PC-9 (cell line): ENCODE data around the gene MAX. TPM values are rescaled to one million over a fixed set of nuclear protein-coding genes. Genes with fewer than 3 reads are reported as not detected.

ENCODE experiments used
- BruUV-seq: library from RNA; stranded (reverse); fragments of 400-500 nt; replicated peaks from 2 replicates; lab custom pipeline; 2021; lab: Mats Ljungman, UMichigan
- CTCF ChIA-PET: fragments of 300-600 bp; sonication (Branson Sonifier 250); formaldehyde crosslinking; loops from one replicate; lab custom pipeline; 2022; ENCODE audit warnings: antibody characterized with exemption; lab: Charles Lee
- POLR2A ChIA-PET: fragments of 300-600 bp; sonication (Branson Sonifier 250); formaldehyde crosslinking; loops from one replicate; lab custom pipeline; 2022; ENCODE audit warnings: antibody characterized with exemption; ENCODE audit not compliant: unreplicated experiment; lab: Charles Lee
- DNase-seq, 2 experiments: peaks; one replicate each; pipeline versions ENCODE4 v3.0.0 to v3.0.0-alpha.2; 2015 to 2022; ENCODE audit warnings: mixed read lengths in 1 of 2
- H2AFZ ChIP-seq: fragments of 200-600 bp; sonication (generic); 2 replicates; pipeline ENCODE4 v1.8.1; 2017; ENCODE audit warnings: antibody characterized with exemption
- H3F3A ChIP-seq: fragments of 200-600 bp; sonication (generic); 2 replicates; pipeline ENCODE4 v1.8.1; 2017; ENCODE audit warnings: antibody characterized with exemption, mild to moderate bottlenecking, low read depth; ENCODE audit not compliant: insufficient read depth
- H3K27ac ChIP-seq: fragments of 200-600 bp; sonication (generic); 2 replicates; pipeline ENCODE4 v1.6.1; 2016; ENCODE audit warnings: mixed run types
- H3K27me3 ChIP-seq: fragments of 200-600 bp; sonication (generic); 2 replicates; pipeline ENCODE4 v1.6.1; 2016; ENCODE audit warnings: low read depth, mixed run types; ENCODE audit not compliant: insufficient read depth
- H3K36me3 ChIP-seq: fragments of 200-600 bp; sonication (generic); 2 replicates; pipeline ENCODE4 v1.6.1; 2016; ENCODE audit warnings: low read depth, mixed run types
- H3K4me1 ChIP-seq: fragments of 200-600 bp; sonication (generic); replicated peaks from 2 replicates; pipeline ENCODE4 v1.6.1; 2016; ENCODE audit warnings: mixed run types; ENCODE audit not compliant: insufficient read depth
- H3K4me2 ChIP-seq: fragments of 200-600 bp; sonication (generic); 2 replicates; pipeline ENCODE4 v1.6.1; 2017; ENCODE audit warnings: mixed run types
- H3K4me3 ChIP-seq: fragments of 200-600 bp; sonication (generic); 2 replicates; pipeline ENCODE4 v1.6.1; 2016; ENCODE audit warnings: mixed run types
- H3K79me2 ChIP-seq: fragments of 200-600 bp; sonication (generic); 2 replicates; pipeline ENCODE4 v1.6.1; 2017; ENCODE audit warnings: low read depth, mixed run types
- H3K9me2 ChIP-seq: fragments of 200-600 bp; sonication (generic); 2 replicates; pipeline ENCODE4 v1.8.1; 2017; ENCODE audit warnings: mild to moderate bottlenecking; ENCODE audit not compliant: insufficient read depth
- H3K9me3 ChIP-seq: fragments of 200-600 bp; sonication (generic); 2 replicates; pipeline ENCODE4 v1.8.1; 2016; ENCODE audit warnings: low read depth; ENCODE audit not compliant: insufficient read depth
- H4K20me1 ChIP-seq: fragments of 200-600 bp; sonication (generic); 2 replicates; pipeline ENCODE4 v1.8.1; 2017; ENCODE audit not compliant: insufficient read depth
- EZH2 ChIP-seq: fragments of 200-600 bp; sonication (generic); IDR thresholded peaks from 2 replicates; pipeline ENCODE4 v1.8.0; 2017; ENCODE audit warnings: antibody characterized with exemption, low read depth
- intact Hi-C: fragments of 100-400 bp; cut with micrococcal nuclease; formaldehyde crosslinking; loops from one replicate; pipeline ENCODE4 v1.10.0; 2022; ENCODE audit not compliant: unreplicated experiment
- total RNA-seq: library from RNA; stranded (reverse); gene quantifications from 2 replicates; pipeline ENCODE4 v1.2.3, GENCODE V29; 2021
- TF ChIP-seq, protein P1 (sequence below): fragments of 200-600 bp; sonication (generic); conservative IDR thresholded peaks from 2 replicates; pipeline ENCODE4 v1.6.1; 2017; ENCODE audit warnings: mixed run types, antibody characterized with exemption, mild to moderate bottlenecking, moderate library complexity

The MAX gene
- total RNA-seq, 1 experiment from 2014 or later = 76.1 TPM

GRCh38 chr14:65110525-65110924, 8.2 kb upstream of the MAX start:
- H3K4me3 ChIP-seq = no peak overlapping the region
- no peaks in the 10 kb centered on the region for H4K20me1 ChIP-seq
- POLR2A ChIA-PET = no interaction called here
- H2AFZ ChIP-seq = no peak overlapping the region
- intact Hi-C loops = no loop called here
- H3K9me3 ChIP-seq = no peaks in the 10 kb centered on the region
- DNase-seq = no peak
- H3F3A ChIP-seq = no peaks in the 10 kb centered on the region
- no peaks in the 10 kb centered on the region for H3K36me3 ChIP-seq
- H3K4me1 ChIP-seq = no peaks in the 10 kb centered on the region
- CTCF ChIA-PET = no interaction called here
- no peak for TF ChIP-seq EZH2
- TF ChIP-seq, protein P1, sequence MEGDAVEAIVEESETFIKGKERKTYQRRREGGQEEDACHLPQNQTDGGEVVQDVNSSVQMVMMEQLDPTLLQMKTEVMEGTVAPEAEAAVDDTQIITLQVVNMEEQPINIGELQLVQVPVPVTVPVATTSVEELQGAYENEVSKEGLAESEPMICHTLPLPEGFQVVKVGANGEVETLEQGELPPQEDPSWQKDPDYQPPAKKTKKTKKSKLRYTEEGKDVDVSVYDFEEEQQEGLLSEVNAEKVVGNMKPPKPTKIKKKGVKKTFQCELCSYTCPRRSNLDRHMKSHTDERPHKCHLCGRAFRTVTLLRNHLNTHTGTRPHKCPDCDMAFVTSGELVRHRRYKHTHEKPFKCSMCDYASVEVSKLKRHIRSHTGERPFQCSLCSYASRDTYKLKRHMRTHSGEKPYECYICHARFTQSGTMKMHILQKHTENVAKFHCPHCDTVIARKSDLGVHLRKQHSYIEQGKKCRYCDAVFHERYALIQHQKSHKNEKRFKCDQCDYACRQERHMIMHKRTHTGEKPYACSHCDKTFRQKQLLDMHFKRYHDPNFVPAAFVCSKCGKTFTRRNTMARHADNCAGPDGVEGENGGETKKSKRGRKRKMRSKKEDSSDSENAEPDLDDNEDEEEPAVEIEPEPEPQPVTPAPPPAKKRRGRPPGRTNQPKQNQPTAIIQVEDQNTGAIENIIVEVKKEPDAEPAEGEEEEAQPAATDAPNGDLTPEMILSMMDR = no peak
- no peak overlapping the region for H3K4me2 ChIP-seq
- no peaks in the 10 kb centered on the region for H3K79me2 ChIP-seq
- no peak overlapping the region for H3K27ac ChIP-seq
- H3K27me3 ChIP-seq = no peaks in the 10 kb centered on the region
- H3K9me2 ChIP-seq = no peaks in the 10 kb centered on the region
- no TSS peak for BruUV-seq

DNA sequence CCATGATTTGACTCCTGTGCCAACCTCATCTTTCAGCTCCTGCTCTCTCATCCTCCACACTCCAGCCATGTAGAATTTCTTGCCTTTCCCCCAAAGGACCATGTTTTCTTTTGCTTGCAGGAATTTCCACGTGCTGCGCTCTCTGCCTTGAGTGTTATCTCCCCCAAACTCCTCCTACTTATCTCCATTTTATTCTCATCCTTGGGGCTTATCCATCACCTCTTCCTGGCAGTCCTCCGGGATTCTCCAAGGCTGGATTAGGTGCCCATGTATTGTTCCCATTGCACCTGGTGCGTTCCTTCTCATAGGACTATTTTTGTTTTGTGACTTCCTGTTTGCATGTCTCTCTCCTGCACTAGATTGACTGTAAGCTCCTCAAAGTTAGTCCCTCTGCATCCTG, 7.0 kb upstream of the MAX start:
- BruUV-seq = no TSS peak
- DNase-seq = no peak
- TF ChIP-seq, protein P1 = no peak
- no peak for TF ChIP-seq EZH2
- H3K36me3 ChIP-seq = no peaks in the 10 kb centered on the region
- H3K27me3 ChIP-seq = no peaks in the 10 kb centered on the region
- H3K27ac ChIP-seq = no peak overlapping the region
- H3K9me2 ChIP-seq = no peaks in the 10 kb centered on the region
- H3K4me2 ChIP-seq = no peak overlapping the region
- no peak overlapping the region for H2AFZ ChIP-seq
- no peaks in the 10 kb centered on the region for H3F3A ChIP-seq
- H3K79me2 ChIP-seq = no peaks in the 10 kb centered on the region
- intact Hi-C loops = no loop called here
- H3K4me3 ChIP-seq = no peak overlapping the region
- no peaks in the 10 kb centered on the region for H3K4me1 ChIP-seq
- ChIA-PET CTCF (no interaction called here), POLR2A (no interaction called here)
- H3K9me3 ChIP-seq = no peaks in the 10 kb centered on the region
- no peaks in the 10 kb centered on the region for H4K20me1 ChIP-seq

- H3K27ac ChIP-seq = no peak overlapping the region
- CTCF ChIA-PET = no interaction called here
- DNase-seq = no peak
- H3K36me3 ChIP-seq = no peaks in the 10 kb centered on the region
- H2AFZ ChIP-seq = no peak overlapping the region
- H3F3A ChIP-seq = peaks cover 5% of the 10 kb centered on the region
- no peaks in the 10 kb centered on the region for H3K27me3 ChIP-seq
- H3K4me2 ChIP-seq = no peak overlapping the region
- intact Hi-C loops = no loop called here
- H3K4me3 ChIP-seq = no peak overlapping the region
- no TSS peak for BruUV-seq
- POLR2A ChIA-PET = interaction anchor here (0.6 kb wide), 1 partner anchor 146 kb away, joined by 11 read pairs; no protein-coding TSS in a partner anchor
- TF ChIP-seq EZH2 = no peak
- TF ChIP-seq, protein P1 = no peak
- no peaks in the 10 kb centered on the region for H3K9me2 ChIP-seq
- H3K79me2 ChIP-seq = no peaks in the 10 kb centered on the region
- 0 out of 2 replicates have a peak, but pooled peaks cover 5% of the 10 kb centered on the region for H3K4me1 ChIP-seq
- no peaks in the 10 kb centered on the region for H3K9me3 ChIP-seq
- H4K20me1 ChIP-seq = no peaks in the 10 kb centered on the region
These were observed 4.9 kb upstream of the MAX start for GRCh38 chr14:65107200-65107599.
